HG02973 (cell line): ENCODE measurements around the gene SP2.

Experiments used
- ATAC-seq: cut with Tn5 transposase; IDR thresholded peaks from one replicate; pipeline ENCODE4 v1.9.1; 2021; ENCODE audit warnings: moderate library complexity; ENCODE audit not compliant: unreplicated experiment

Gene SP2

GRCh38 chr17:47895856-47896671 is at the start of gene SP2:
SP2 (plus strand) TSS chr17:47896236; CDS start chr17:47896287, 51 bp downstream.
- ATAC-seq, result peak; percentile 84

- ATAC-seq, result no peak
Measured at GRCh38 chr17:47846716-47847340, 49.2 kb upstream of the SP2 start.

- ATAC-seq, result no peak
Measured at GRCh38 chr17:47847341-47848197, 48.5 kb upstream of the SP2 start.

- ATAC-seq, result no peak
Measured at GRCh38 chr17:47848198-47848513, 47.9 kb upstream of the SP2 start.

- ATAC-seq, result no peak
Measured at GRCh38 chr17:47850373-47850691, 45.7 kb upstream of the SP2 start.

GRCh38 chr17:47850692-47851573 is 45.1 kb upstream of the SP2 start, which contains the start of gene SP6:
SP6 (minus strand) TSS chr17:47851163; CDS start chr17:47848429, 2,734 bp downstream.
- no peak for ATAC-seq

- ATAC-seq, result no peak
Measured at GRCh38 chr17:47851764-47852112, 44.3 kb upstream of the SP2 start.

GRCh38 chr17:47852113-47852949 is 43.7 kb upstream of the SP2 start:
- no peak for ATAC-seq

GRCh38 chr17:47853616-47854015 is 42.4 kb upstream of the SP2 start:
- no peak for ATAC-seq

GRCh38 chr17:47855737-47856136 is 40.3 kb upstream of the SP2 start:
- ATAC-seq, result no peak

- no peak for ATAC-seq
Measured at GRCh38 chr17:47856830-47857229, 39.2 kb upstream of the SP2 start.

- ATAC-seq, result no peak
Measured at GRCh38 chr17:47857551-47858455, 38.2 kb upstream of the SP2 start.

GRCh38 chr17:47860386-47860785 is 35.6 kb upstream of the SP2 start:
- no peak for ATAC-seq

- ATAC-seq, result no peak
Measured at GRCh38 chr17:47862621-47863440, 33.2 kb upstream of the SP2 start.

GRCh38 chr17:47864791-47865216 is 31.2 kb upstream of the SP2 start:
- no peak for ATAC-seq

GRCh38 chr17:47866941-47867340 is 29.1 kb upstream of the SP2 start:
- ATAC-seq, result no peak

- ATAC-seq, result no peak
Measured at GRCh38 chr17:47867813-47868533, 28.1 kb upstream of the SP2 start.
